GM12865 (cell line): ENCODE data around the gene FGF22.

Experiments used
- DNase-seq: peaks from one replicate; pipeline ENCODE4 v3.0.0; 2010; ENCODE audit warnings: low read depth
- H3K4me3 ChIP-seq: 2 replicates; pipeline ENCODE4 v1.5.1; 2011; ENCODE audit warnings: mild to moderate bottlenecking, low read depth, low read length, control low read depth
- TF ChIP-seq, protein P1 (sequence below): IDR thresholded peaks from 2 replicates; pipeline ENCODE4 v1.5.1; 2011; ENCODE audit warnings: low read length, control low read depth, low read depth, inconsistent platforms; ENCODE audit not compliant: insufficient read depth; ENCODE audit errors: missing control alignments

FGF22 gene

GRCh38 chr19:658059-658839, 18.6 kb downstream of the FGF22 start:
- H3K4me3 ChIP-seq, result no peak overlapping the region
- TF ChIP-seq, protein P1, sequence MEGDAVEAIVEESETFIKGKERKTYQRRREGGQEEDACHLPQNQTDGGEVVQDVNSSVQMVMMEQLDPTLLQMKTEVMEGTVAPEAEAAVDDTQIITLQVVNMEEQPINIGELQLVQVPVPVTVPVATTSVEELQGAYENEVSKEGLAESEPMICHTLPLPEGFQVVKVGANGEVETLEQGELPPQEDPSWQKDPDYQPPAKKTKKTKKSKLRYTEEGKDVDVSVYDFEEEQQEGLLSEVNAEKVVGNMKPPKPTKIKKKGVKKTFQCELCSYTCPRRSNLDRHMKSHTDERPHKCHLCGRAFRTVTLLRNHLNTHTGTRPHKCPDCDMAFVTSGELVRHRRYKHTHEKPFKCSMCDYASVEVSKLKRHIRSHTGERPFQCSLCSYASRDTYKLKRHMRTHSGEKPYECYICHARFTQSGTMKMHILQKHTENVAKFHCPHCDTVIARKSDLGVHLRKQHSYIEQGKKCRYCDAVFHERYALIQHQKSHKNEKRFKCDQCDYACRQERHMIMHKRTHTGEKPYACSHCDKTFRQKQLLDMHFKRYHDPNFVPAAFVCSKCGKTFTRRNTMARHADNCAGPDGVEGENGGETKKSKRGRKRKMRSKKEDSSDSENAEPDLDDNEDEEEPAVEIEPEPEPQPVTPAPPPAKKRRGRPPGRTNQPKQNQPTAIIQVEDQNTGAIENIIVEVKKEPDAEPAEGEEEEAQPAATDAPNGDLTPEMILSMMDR, result no peak
- no peak for DNase-seq

DNA sequence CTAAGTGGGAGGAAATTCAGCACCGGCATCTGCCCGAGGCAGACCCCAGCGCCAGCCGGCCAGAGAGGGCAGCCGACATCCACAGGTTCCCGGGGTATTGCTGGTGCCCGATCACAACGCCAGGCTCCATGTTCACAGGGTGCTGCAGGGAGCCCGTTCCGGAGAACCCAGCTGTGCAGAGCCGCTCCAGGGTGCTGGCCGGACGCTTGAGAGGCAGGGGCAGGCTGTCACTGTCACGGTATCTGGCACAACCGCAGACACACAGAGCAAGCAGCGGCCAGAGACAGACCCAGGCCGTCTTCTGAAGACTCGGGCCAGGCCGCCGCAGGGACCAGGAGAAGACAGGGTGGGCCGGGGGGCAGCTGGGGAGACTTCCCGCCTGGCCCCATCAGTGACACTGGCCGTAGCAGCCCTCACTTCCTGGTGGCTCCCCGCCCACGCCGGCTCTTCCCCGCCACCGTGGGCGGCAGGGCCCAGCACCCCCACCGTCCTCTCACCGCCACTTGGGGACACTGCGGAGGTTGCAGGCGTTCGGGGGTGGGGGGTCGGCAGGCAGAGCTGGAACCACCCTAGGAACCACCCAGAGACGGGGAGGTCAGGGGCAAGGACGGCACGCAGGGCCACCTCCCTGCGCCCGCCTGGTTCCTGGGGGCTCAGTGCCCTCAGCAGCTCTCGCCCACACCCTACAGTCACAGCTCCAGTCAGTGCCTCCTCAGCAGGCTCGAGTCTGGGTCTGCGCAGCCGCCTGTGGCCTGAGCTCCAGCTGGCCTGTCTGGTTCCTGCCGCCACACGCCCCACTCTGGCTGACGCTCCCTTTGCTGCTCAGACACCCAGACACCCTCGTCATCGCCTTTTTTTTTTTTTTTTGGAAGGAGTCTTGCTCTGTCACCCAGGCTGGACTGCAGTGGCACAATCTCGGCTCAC, 19.5 kb downstream of the FGF22 start:
- TF ChIP-seq, protein P1, result no peak
- peak overlapping the region; percentile 85; the same call in 1 of the 2 replicates for H3K4me3 ChIP-seq
- DNase-seq, result peak; percentile 75

GRCh38 chr19:660793-661426, 21.2 kb downstream of the FGF22 start:
- TF ChIP-seq, protein P1, result no peak
- DNase-seq, result no peak
- peak overlapping the region; percentile 85 for H3K4me3 ChIP-seq

DNA sequence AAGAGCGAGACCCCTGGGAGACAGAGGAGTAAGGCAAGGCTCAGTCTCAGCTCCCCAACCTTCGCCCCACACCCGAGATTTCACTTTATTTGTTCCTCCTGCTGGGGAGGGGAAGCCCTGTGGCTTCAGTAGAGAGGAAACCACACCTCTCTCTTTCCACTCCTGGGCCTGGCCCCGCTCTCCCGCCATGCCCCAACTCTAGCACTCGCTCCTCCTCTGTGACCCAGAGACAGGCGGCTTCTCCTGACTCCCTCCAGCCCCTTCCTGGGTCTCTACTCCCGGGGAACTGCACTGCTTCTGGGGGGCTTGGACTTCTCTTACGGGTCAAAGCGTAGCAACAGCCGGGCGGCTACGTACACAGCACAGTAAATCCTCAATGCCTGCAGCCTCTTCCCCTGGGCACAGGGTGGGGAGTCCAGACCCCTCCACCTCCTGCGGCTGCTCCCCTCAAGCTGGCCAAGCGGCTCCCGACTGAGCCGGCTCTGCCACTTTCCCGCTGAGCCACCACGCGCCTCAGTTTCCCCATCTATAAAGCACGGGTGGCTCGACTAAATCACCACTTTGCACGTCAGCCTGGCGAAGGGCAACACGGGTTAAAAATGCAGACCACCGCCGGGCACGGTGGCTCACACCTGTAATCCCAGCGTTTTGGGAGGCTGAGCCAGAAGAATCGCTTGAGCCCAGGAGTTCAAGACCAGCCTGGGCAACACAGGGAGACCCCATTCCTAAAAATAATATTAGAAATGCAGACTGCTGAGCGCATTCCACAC, 21.9 kb downstream of the FGF22 start:
- DNase-seq, result peak; percentile 76
- peak overlapping the region; percentile 85 for H3K4me3 ChIP-seq
- TF ChIP-seq, protein P1, result no peak

- H3K4me3 ChIP-seq, result peak overlapping the region; percentile 85
- TF ChIP-seq, protein P1, result no peak
- DNase-seq, result peak; percentile 80
Observed at GRCh38 chr19:662207-662961, 22.7 kb downstream of the FGF22 start.
